ENCODE measurements around the gene OR6P1.

DNA sequence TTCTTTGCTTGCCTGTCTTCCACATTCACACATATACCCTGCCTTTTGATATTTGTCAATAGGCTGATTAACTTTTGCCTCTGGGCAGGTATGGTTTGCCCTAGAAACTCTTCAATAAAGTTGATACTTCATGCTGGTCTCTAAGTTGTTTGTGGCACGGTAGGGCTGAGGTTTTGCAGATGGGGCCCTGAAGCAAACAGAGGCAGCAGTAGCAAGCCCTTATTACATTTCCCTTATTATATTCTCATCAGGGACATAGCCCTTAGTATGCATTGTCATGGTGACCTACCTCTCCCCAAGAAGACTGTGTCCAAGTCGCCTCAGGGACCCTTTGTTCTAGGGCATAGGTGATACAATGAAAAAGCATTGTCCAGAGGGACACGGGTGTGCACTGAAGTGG, at the start of gene OR6P1:
- TF ChIP-seq, protein P1, sequence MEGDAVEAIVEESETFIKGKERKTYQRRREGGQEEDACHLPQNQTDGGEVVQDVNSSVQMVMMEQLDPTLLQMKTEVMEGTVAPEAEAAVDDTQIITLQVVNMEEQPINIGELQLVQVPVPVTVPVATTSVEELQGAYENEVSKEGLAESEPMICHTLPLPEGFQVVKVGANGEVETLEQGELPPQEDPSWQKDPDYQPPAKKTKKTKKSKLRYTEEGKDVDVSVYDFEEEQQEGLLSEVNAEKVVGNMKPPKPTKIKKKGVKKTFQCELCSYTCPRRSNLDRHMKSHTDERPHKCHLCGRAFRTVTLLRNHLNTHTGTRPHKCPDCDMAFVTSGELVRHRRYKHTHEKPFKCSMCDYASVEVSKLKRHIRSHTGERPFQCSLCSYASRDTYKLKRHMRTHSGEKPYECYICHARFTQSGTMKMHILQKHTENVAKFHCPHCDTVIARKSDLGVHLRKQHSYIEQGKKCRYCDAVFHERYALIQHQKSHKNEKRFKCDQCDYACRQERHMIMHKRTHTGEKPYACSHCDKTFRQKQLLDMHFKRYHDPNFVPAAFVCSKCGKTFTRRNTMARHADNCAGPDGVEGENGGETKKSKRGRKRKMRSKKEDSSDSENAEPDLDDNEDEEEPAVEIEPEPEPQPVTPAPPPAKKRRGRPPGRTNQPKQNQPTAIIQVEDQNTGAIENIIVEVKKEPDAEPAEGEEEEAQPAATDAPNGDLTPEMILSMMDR (conservative IDR thresholded peaks at IDR 0.05): no peak
- no peak for TF ChIP-seq ZFX (IDR thresholded peaks at IDR 0.05)

All from C4-2B (cell line).